PC-3 (cell line): ENCODE data around the gene AP3B2. TPM values are rescaled to one million over a fixed set of nuclear protein-coding genes. Genes with fewer than 3 reads are reported as not detected.

ENCODE experiments used
- ATAC-seq: fragments of 200-7000 bp; cut with Tn5 transposase; 2 replicates; pipeline ENCODE4 v1.9.1; 2020; ENCODE audit warnings: mild to moderate bottlenecking, moderate library complexity
- BruUV-seq: library from RNA; stranded (reverse); fragments of 400-500 nt; replicated peaks from 2 replicates; lab custom pipeline; 2021; lab: Mats Ljungman, UMichigan
- CTCF ChIA-PET: fragments of 300-600 bp; sonication (Branson Sonifier 250); formaldehyde crosslinking; loops from one replicate; lab custom pipeline; 2022; ENCODE audit warnings: antibody characterized with exemption; lab: Charles Lee
- POLR2A ChIA-PET: fragments of 300-600 bp; sonication (Branson Sonifier 250); formaldehyde crosslinking; loops from one replicate; lab custom pipeline; 2022; ENCODE audit warnings: antibody characterized with exemption; ENCODE audit not compliant: unreplicated experiment; lab: Charles Lee
- DNase-seq: peaks from one replicate; pipeline ENCODE4 v3.0.0-alpha.2; 2015
- H2AFZ ChIP-seq: fragments of 300-600 bp; sonication (generic); 2 replicates; pipeline ENCODE4 v1.6.0; 2016; ENCODE audit warnings: antibody characterized with exemption, low read length
- H3F3A ChIP-seq: fragments of 300-600 bp; sonication (generic); one replicate; pipeline ENCODE4 v1.6.0; 2017; ENCODE audit warnings: antibody characterized with exemption, low read length, control low read depth, mild to moderate bottlenecking; ENCODE audit not compliant: unreplicated experiment
- H3K27ac ChIP-seq: fragments of 300-600 bp; sonication (generic); 2 replicates; pipeline ENCODE4 v1.5.1; 2016; ENCODE audit warnings: mild to moderate bottlenecking, low read length
- H3K27me3 ChIP-seq: fragments of 300-600 bp; sonication (generic); 2 replicates; pipeline ENCODE4 v1.6.1; 2016; ENCODE audit warnings: low read length, mixed read lengths
- H3K36me3 ChIP-seq: fragments of 300-600 bp; sonication (generic); 2 replicates; pipeline ENCODE4 v1.6.1; 2016; ENCODE audit warnings: low read depth, mixed run types, low read length, mixed read lengths
- H3K4me1 ChIP-seq: fragments of 300-600 bp; sonication (generic); 2 replicates; pipeline ENCODE4 v1.5.1; 2016; ENCODE audit warnings: low read length; ENCODE audit not compliant: insufficient read depth
- H3K4me2 ChIP-seq: fragments of 300-600 bp; sonication (generic); 2 replicates; pipeline ENCODE4 v1.6.0; 2016; ENCODE audit warnings: low read length
- H3K4me3 ChIP-seq: fragments of 300-600 bp; sonication (generic); 2 replicates; pipeline ENCODE4 v1.5.1; 2016; ENCODE audit warnings: mild to moderate bottlenecking, low read length, mixed read lengths
- H3K79me2 ChIP-seq: fragments of 300-600 bp; sonication (generic); 2 replicates; pipeline ENCODE4 v1.6.1; 2017; ENCODE audit warnings: low read length, mixed read lengths
- H3K9ac ChIP-seq: fragments of 300-600 bp; sonication (generic); 2 replicates; pipeline ENCODE4 v1.6.0; 2016; ENCODE audit warnings: mild to moderate bottlenecking, low read length
- H3K9me2 ChIP-seq: fragments of 300-600 bp; sonication (generic); replicated peaks from 2 replicates; pipeline ENCODE4 v1.6.1; 2016; ENCODE audit warnings: mixed run types, low read length, mixed read lengths
- H3K9me3 ChIP-seq: fragments of 300-600 bp; sonication (generic); 2 replicates; pipeline ENCODE4 v1.6.1; 2016; ENCODE audit warnings: low read length, mixed read lengths
- H4K20me1 ChIP-seq: fragments of 300-600 bp; sonication (generic); 2 replicates; pipeline ENCODE4 v1.6.1; 2016; ENCODE audit warnings: low read length, mixed read lengths
- EZH2 ChIP-seq: fragments of 300-600 bp; sonication (generic); IDR thresholded peaks from one replicate; pipeline ENCODE4 v1.6.1; 2017; ENCODE audit warnings: antibody characterized with exemption, mild to moderate bottlenecking, low read length; ENCODE audit not compliant: unreplicated experiment
- EZH2phosphoT487 ChIP-seq: fragments of 300-600 bp; sonication (generic); IDR thresholded peaks from 2 replicates; pipeline ENCODE4 v1.6.1; 2018; ENCODE audit warnings: mild to moderate bottlenecking, antibody characterized with exemption, low read length, borderline replicate concordance
- intact Hi-C: fragments of 100-400 bp; cut with micrococcal nuclease; formaldehyde crosslinking; loops from 2 replicates; pipeline ENCODE4 v1.9.0; 2023
- total RNA-seq: library from RNA; depleted of rRNA; stranded (reverse); fragments of >200 nt; gene quantifications from 2 replicates; pipeline ENCODE4 v1.2.3, GENCODE V29; 2014
- TF ChIP-seq, protein P1 (sequence below): fragments of 300-600 bp; sonication (generic); conservative IDR thresholded peaks from 2 replicates; pipeline ENCODE4 v1.5.1; 2017; ENCODE audit warnings: antibody characterized with exemption, low read depth, mild to moderate bottlenecking, low read length

The AP3B2 gene
- total RNA-seq, 1 experiment from 2014 or later: 0.47 TPM

DNA sequence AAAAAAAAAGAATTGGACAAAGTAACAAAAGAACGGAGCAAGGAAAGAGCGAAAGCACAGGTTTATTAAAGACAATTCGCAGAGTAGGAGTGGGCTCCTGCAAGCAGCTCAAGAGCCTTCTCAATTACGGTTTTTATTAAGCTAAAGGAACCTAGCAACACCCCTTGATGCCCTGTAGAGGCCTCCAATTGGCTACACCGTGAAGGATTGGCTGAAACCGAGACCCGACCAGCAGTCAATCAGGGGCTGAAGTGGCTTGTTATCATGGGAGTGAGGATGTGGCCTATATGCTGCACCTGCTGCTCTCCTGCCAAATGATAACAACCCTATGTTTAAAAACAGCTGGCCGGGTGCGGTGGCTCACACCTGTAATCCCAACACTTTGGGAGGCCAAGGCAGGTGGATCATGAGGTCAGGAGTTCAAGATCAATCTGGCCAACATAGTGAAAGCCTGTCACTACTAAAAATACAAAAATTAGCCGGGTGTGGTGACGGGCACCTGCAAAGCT, 20.4 kb upstream of the AP3B2 start:
- no peaks in the 10 kb centered on the region for H3K9me3 ChIP-seq
- H3K36me3 ChIP-seq: no peaks in the 10 kb centered on the region
- TF ChIP-seq EZH2: no peak
- TF ChIP-seq, protein P1, sequence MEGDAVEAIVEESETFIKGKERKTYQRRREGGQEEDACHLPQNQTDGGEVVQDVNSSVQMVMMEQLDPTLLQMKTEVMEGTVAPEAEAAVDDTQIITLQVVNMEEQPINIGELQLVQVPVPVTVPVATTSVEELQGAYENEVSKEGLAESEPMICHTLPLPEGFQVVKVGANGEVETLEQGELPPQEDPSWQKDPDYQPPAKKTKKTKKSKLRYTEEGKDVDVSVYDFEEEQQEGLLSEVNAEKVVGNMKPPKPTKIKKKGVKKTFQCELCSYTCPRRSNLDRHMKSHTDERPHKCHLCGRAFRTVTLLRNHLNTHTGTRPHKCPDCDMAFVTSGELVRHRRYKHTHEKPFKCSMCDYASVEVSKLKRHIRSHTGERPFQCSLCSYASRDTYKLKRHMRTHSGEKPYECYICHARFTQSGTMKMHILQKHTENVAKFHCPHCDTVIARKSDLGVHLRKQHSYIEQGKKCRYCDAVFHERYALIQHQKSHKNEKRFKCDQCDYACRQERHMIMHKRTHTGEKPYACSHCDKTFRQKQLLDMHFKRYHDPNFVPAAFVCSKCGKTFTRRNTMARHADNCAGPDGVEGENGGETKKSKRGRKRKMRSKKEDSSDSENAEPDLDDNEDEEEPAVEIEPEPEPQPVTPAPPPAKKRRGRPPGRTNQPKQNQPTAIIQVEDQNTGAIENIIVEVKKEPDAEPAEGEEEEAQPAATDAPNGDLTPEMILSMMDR: no peak
- no peak for TF ChIP-seq EZH2phosphoT487
- H3K9ac ChIP-seq: no peak overlapping the region
- intact Hi-C loops: no loop called here
- no peak overlapping the region for H2AFZ ChIP-seq
- H3K4me2 ChIP-seq: no peak overlapping the region
- H3K79me2 ChIP-seq: no peaks in the 10 kb centered on the region
- no peaks in the 10 kb centered on the region for H3K27me3 ChIP-seq
- POLR2A ChIA-PET: interaction anchor here (0.6 kb wide), 1 partner anchor 927 kb away, joined by 3 read pairs; no protein-coding TSS in a partner anchor
- BruUV-seq: no TSS peak
- H3K4me3 ChIP-seq: no peak overlapping the region
- no peaks in the 10 kb centered on the region for H3K4me1 ChIP-seq
- no peak overlapping the region for H3K27ac ChIP-seq
- H4K20me1 ChIP-seq: no peaks in the 10 kb centered on the region
- ATAC-seq (no peak), DNase-seq (no peak)
- no peaks in the 10 kb centered on the region for H3F3A ChIP-seq
- CTCF ChIA-PET: no interaction called here
- H3K9me2 ChIP-seq: no peaks in the 10 kb centered on the region

DNA sequence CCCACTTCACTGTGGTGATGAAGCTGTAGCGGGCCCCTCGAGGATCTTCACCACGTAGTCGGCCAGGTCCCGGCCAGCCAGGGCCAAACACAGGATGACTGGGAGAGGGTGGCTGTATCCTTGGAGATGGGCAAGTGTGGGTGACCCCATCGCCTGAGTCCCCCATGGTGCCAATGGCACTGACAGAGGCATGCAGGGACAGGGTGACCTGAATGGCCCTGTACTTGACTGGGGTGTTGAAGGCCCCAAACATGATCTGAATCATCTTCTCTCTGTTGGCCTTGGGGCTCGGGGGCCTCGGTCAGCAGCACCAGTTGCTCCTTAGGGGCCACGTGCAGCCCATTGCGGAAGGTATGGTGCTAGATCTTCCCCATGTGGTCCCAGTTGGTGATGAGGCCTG, 17.1 kb upstream of the AP3B2 start:
- Histone ChIP-seq H3K36me3 (no peaks in the 10 kb centered on the region), H4K20me1 (no peaks in the 10 kb centered on the region), H3K27me3 (no peaks in the 10 kb centered on the region), H3K4me3 (no peak overlapping the region), H3K9ac (no peak overlapping the region), H3F3A (no peaks in the 10 kb centered on the region), H3K4me2 (no peak overlapping the region), H3K9me3 (no peaks in the 10 kb centered on the region), H3K27ac (no peak overlapping the region), H3K9me2 (no peaks in the 10 kb centered on the region), H2AFZ (no peak overlapping the region), H3K4me1 (no peaks in the 10 kb centered on the region), H3K79me2 (no peaks in the 10 kb centered on the region)
- no TSS peak for BruUV-seq
- ATAC-seq: no peak
- DNase-seq: no peak
- ChIA-PET POLR2A (no interaction called here), CTCF (no interaction called here)
- TF ChIP-seq EZH2: no peak
- TF ChIP-seq, protein P1: no peak
- TF ChIP-seq EZH2phosphoT487: no peak
- intact Hi-C loops: no loop called here

- 0 out of 2 replicates have a peak, but pooled peaks cover 4% of the 10 kb centered on the region for H3K27me3 ChIP-seq
- no peak for ATAC-seq
Observed at GRCh38 chr15:82715003-82715402, 5.3 kb upstream of the AP3B2 start.

More at GRCh38 chr15:82715003-82715402, 5.3 kb upstream of the AP3B2 start:
- Histone ChIP-seq H3K36me3 (no peaks in the 10 kb centered on the region), H3K4me2 (no peak overlapping the region), H3K9me2 (no peaks in the 10 kb centered on the region), H3K9me3 (no peaks in the 10 kb centered on the region), H3K27ac (no peak overlapping the region), H4K20me1 (no peaks in the 10 kb centered on the region), H3K4me3 (no peak overlapping the region), H3F3A (no peaks in the 10 kb centered on the region), H3K9ac (no peak overlapping the region), H3K79me2 (no peaks in the 10 kb centered on the region), H2AFZ (no peak overlapping the region), H3K4me1 (no peaks in the 10 kb centered on the region)
- CTCF ChIA-PET: no interaction called here
- no TSS peak for BruUV-seq
- TF ChIP-seq EZH2phosphoT487 (no peak), EZH2 (no peak)
- TF ChIP-seq, protein P1: no peak
- intact Hi-C loops: no loop called here
- POLR2A ChIA-PET: no interaction called here
- DNase-seq: no peak
